Type B pancreatic cell (in vitro differentiated cells): ENCODE results near the gene SCARB1. TPM values are rescaled to one million over a fixed set of nuclear protein-coding genes. Genes with fewer than 3 reads are reported as not detected.

ENCODE experiments used
- DNase-seq: peaks from one replicate; pipeline ENCODE4 v3.0.0; 2021; ENCODE audit warnings: mixed read lengths; ENCODE audit not compliant: unreplicated experiment; ENCODE audit errors: extremely low spot score
- H3K27ac Mint-ChIP-seq: 2 replicates; pipeline ENCODE4 v1.8.0; 2021; ENCODE audit warnings: mild to moderate bottlenecking, mixed read lengths
- H3K27me3 Mint-ChIP-seq: 2 replicates; pipeline ENCODE4 v1.8.0; 2021; ENCODE audit warnings: mixed read lengths
- H3K36me3 Mint-ChIP-seq: 2 replicates; pipeline ENCODE4 v1.8.0; 2021; ENCODE audit warnings: mixed read lengths
- H3K4me1 Mint-ChIP-seq: one replicate; pipeline ENCODE4 v1.8.0; 2021; ENCODE audit warnings: mixed read lengths; ENCODE audit not compliant: unreplicated experiment
- H3K4me3 Mint-ChIP-seq: 2 replicates; pipeline ENCODE4 v1.8.0; 2021; ENCODE audit warnings: mild to moderate bottlenecking, mixed read lengths
- H3K9me3 Mint-ChIP-seq: 2 replicates; pipeline ENCODE4 v1.8.0; 2021; ENCODE audit warnings: mixed read lengths
- CTCF ChIP-seq: fragments of 200-600 bp; sonication (generic); conservative IDR thresholded peaks from 2 replicates; pipeline ENCODE4 v1.5.0; 2021; ENCODE audit warnings: antibody characterized with exemption, mild to moderate bottlenecking
- total RNA-seq: library from RNA; stranded (reverse); gene quantifications from 2 replicates; pipeline ENCODE4 v1.2.1, GENCODE V29; 2021; ENCODE audit warnings: low replicate concordance

SCARB1 gene
- total RNA-seq, 1 donor from 2014 or later: 23.4 TPM

GRCh38 chr12:124862768-124863415 lies 772 bp downstream of the SCARB1 start:
- Mint-ChIP-seq H3K27ac (peak overlapping the region; percentile 59), H3K27me3 (peaks cover 10% of the 10 kb centered on the region), H3K9me3 (no peaks in the 10 kb centered on the region), H3K36me3 (no peaks in the 10 kb centered on the region), H3K4me3 (peak overlapping the region; percentile 85), H3K4me1 (peaks cover 21% of the 10 kb centered on the region)
- no peak for DNase-seq
- TF ChIP-seq CTCF: no peak

GRCh38 chr12:124861898-124862676 lies 1.6 kb downstream of the SCARB1 start:
- TF ChIP-seq CTCF: no peak
- Mint-ChIP-seq H3K27ac (peak overlapping the region; percentile 35), H3K4me1 (peaks cover 22% of the 10 kb centered on the region), H3K9me3 (no peaks in the 10 kb centered on the region), H3K4me3 (peak overlapping the region; percentile 85), H3K27me3 (peaks cover 10% of the 10 kb centered on the region), H3K36me3 (no peaks in the 10 kb centered on the region)
- no peak for DNase-seq

- no peaks in the 10 kb centered on the region for H3K36me3 Mint-ChIP-seq
- no peaks in the 10 kb centered on the region for H3K9me3 Mint-ChIP-seq
- H3K27ac Mint-ChIP-seq: no peak overlapping the region
- no peak for TF ChIP-seq CTCF
- peak overlapping the region; percentile 85 for H3K4me3 Mint-ChIP-seq
- H3K27me3 Mint-ChIP-seq: peaks cover 10% of the 10 kb centered on the region
- peaks cover 19% of the 10 kb centered on the region for H3K4me1 Mint-ChIP-seq
- DNase-seq: no peak
These were observed 2.2 kb downstream of the SCARB1 start for GRCh38 chr12:124861492-124861891.

- H3K4me1 Mint-ChIP-seq: peaks cover 37% of the 10 kb centered on the region
- H3K9me3 Mint-ChIP-seq: no peaks in the 10 kb centered on the region
- peaks cover 9% of the 10 kb centered on the region for H3K27me3 Mint-ChIP-seq
- H3K27ac Mint-ChIP-seq: no peak overlapping the region
- no peak overlapping the region for H3K4me3 Mint-ChIP-seq
- TF ChIP-seq CTCF: no peak
- no peak for DNase-seq
- H3K36me3 Mint-ChIP-seq: no peaks in the 10 kb centered on the region
These were observed 5.7 kb downstream of the SCARB1 start for GRCh38 chr12:124857921-124858461.

- Mint-ChIP-seq H3K27me3 (peaks cover 3% of the 10 kb centered on the region), H3K9me3 (no peaks in the 10 kb centered on the region), H3K4me3 (no peak overlapping the region), H3K36me3 (no peaks in the 10 kb centered on the region), H3K27ac (no peak overlapping the region), H3K4me1 (peaks cover 36% of the 10 kb centered on the region)
- TF ChIP-seq CTCF: no peak
- DNase-seq: no peak
These were observed 6.9 kb downstream of the SCARB1 start for GRCh38 chr12:124856842-124857178.
